H9 (cell line): ENCODE results near the gene DPF3. TPM values are rescaled to one million over a fixed set of nuclear protein-coding genes. Genes with fewer than 3 reads are reported as not detected.

ENCODE experiments used
- DNase-seq: peaks from one replicate; pipeline ENCODE4 v3.0.0-alpha.2; 2017
- H2AFZ ChIP-seq: one replicate; pipeline ENCODE4 v1.6.1; 2013; ENCODE audit warnings: mild to moderate bottlenecking, low read length, control low read depth, moderate library complexity
- H2AK5ac ChIP-seq: 2 replicates; pipeline ENCODE4 v1.6.1; 2013; ENCODE audit warnings: low read length, control low read depth, mixed read lengths; ENCODE audit not compliant: insufficient read length
- H2BK120ac ChIP-seq: one replicate; pipeline ENCODE4 v1.6.1; 2013; ENCODE audit warnings: low read depth, mild to moderate bottlenecking, low read length, control low read depth, inconsistent platforms; ENCODE audit not compliant: poor library complexity, severe bottlenecking
- H2BK12ac ChIP-seq: 2 replicates; pipeline ENCODE4 v1.6.1; 2013; ENCODE audit warnings: low read length, control low read depth, mixed read lengths, low read depth; ENCODE audit not compliant: insufficient read length
- H2BK15ac ChIP-seq: 2 replicates; pipeline ENCODE4 v1.6.1; 2013; ENCODE audit warnings: low read depth, low read length, control low read depth
- H2BK20ac ChIP-seq: one replicate; pipeline ENCODE4 v1.6.1; 2013; ENCODE audit warnings: low read depth, mild to moderate bottlenecking, low read length, control low read depth, inconsistent platforms; ENCODE audit not compliant: poor library complexity, severe bottlenecking
- H2BK5ac ChIP-seq: 2 replicates; pipeline ENCODE4 v1.6.1; 2013; ENCODE audit warnings: low read length, control low read depth, mixed read lengths; ENCODE audit not compliant: insufficient read length
- H3K14ac ChIP-seq: 2 replicates; pipeline ENCODE4 v1.6.1; 2013; ENCODE audit warnings: low read length, control low read depth; ENCODE audit not compliant: insufficient read depth
- H3K18ac ChIP-seq: 2 replicates; pipeline ENCODE4 v1.6.1; 2013; ENCODE audit warnings: low read depth, mild to moderate bottlenecking, mixed read lengths, low read length, control low read depth; ENCODE audit not compliant: insufficient read length
- H3K23ac ChIP-seq: 2 replicates; pipeline ENCODE4 v1.6.1; 2013; ENCODE audit warnings: low read length, control low read depth, mixed read lengths, low read depth; ENCODE audit not compliant: insufficient read length
- H3K23me2 ChIP-seq: 2 replicates; pipeline ENCODE4 v1.6.1; 2013; ENCODE audit warnings: low read depth, mild to moderate bottlenecking, mixed read lengths, low read length, control low read depth; ENCODE audit not compliant: insufficient read length, poor library complexity, severe bottlenecking
- H3K27ac ChIP-seq: 2 replicates; pipeline ENCODE4 v1.5.1; 2013; ENCODE audit warnings: low read length, control low read depth, mixed read lengths, low read depth; ENCODE audit not compliant: insufficient read length
- H3K27me3 ChIP-seq: 2 replicates; pipeline ENCODE4 v1.6.1; 2013; ENCODE audit warnings: low read length, control low read depth, inconsistent platforms; ENCODE audit not compliant: insufficient read depth
- H3K4ac ChIP-seq: 2 replicates; pipeline ENCODE4 v1.6.1; 2013; ENCODE audit warnings: low read depth, mild to moderate bottlenecking, control low read depth, inconsistent platforms, low read length, moderate library complexity
- H3K4me1 ChIP-seq: 2 replicates; pipeline ENCODE4 v1.6.1; 2013; ENCODE audit warnings: low read length, control low read depth, inconsistent platforms; ENCODE audit not compliant: insufficient read depth
- H3K4me2 ChIP-seq: 2 replicates; pipeline ENCODE4 v1.6.1; 2013; ENCODE audit warnings: low read length, control low read depth, mixed read lengths; ENCODE audit not compliant: insufficient read length, insufficient read depth
- H3K56ac ChIP-seq: 2 replicates; pipeline ENCODE4 v1.6.1; 2013; ENCODE audit warnings: low read depth, mild to moderate bottlenecking, mixed read lengths, low read length, control low read depth; ENCODE audit not compliant: insufficient read length
- H3K79me1 ChIP-seq: 2 replicates; pipeline ENCODE4 v1.6.1; 2013; ENCODE audit warnings: low read depth, mild to moderate bottlenecking, moderate library complexity, low read length, control low read depth, inconsistent platforms; ENCODE audit not compliant: insufficient read depth, poor library complexity, severe bottlenecking
- H3K79me2 ChIP-seq: 2 replicates; pipeline ENCODE4 v1.6.1; 2013; ENCODE audit warnings: low read length, control low read depth, inconsistent platforms; ENCODE audit not compliant: insufficient read depth
- H3K9ac ChIP-seq: 2 replicates; pipeline ENCODE4 v1.6.1; 2013; ENCODE audit warnings: low read length, control low read depth, mixed read lengths; ENCODE audit not compliant: insufficient read length; ENCODE audit errors: extremely low read depth
- H3K9me3 ChIP-seq: one replicate; pipeline ENCODE4 v1.6.1; 2013; ENCODE audit warnings: low read depth, low read length, inconsistent platforms; ENCODE audit not compliant: control insufficient read depth
- H3T11ph ChIP-seq: one replicate; pipeline ENCODE4 v1.6.1; 2013; ENCODE audit warnings: mild to moderate bottlenecking, low read length, control low read depth, inconsistent platforms
- H4K20me1 ChIP-seq: one replicate; pipeline ENCODE4 v1.6.1; 2013; ENCODE audit not compliant: control insufficient read depth, insufficient read length, insufficient read depth
- H4K5ac ChIP-seq: 2 replicates; pipeline ENCODE4 v1.6.1; 2013; ENCODE audit warnings: low read depth, mild to moderate bottlenecking, mixed read lengths, low read length, control low read depth; ENCODE audit not compliant: insufficient read length
- H4K8ac ChIP-seq: replicated peaks from 2 replicates; pipeline ENCODE4 v1.6.1; 2013; ENCODE audit warnings: low read length, control low read depth, mixed read lengths, low read depth; ENCODE audit not compliant: insufficient read length
- H4K91ac ChIP-seq: 2 replicates; pipeline ENCODE4 v1.6.1; 2013; ENCODE audit warnings: low read depth, mild to moderate bottlenecking, moderate library complexity, mixed read lengths, low read length, control low read depth; ENCODE audit not compliant: insufficient read length
- H3K27ac Mint-ChIP-seq, 3 experiments: 2 replicates in 2 of 3; 3 replicates in 1 of 3; pipeline ENCODE4 v1.8.0; 2020 to 2021; ENCODE audit warnings: mixed read lengths in 3 of 3, mild to moderate bottlenecking in 1 of 3, moderate library complexity in 1 of 3
- H3K27me3 Mint-ChIP-seq: 2 replicates; pipeline ENCODE4 v1.8.0; 2021; ENCODE audit warnings: low read depth, mild to moderate bottlenecking, moderate library complexity, mixed read lengths
- H3K36me3 Mint-ChIP-seq, 3 experiments: 2 replicates in 2 of 3; 3 replicates in 1 of 3; pipeline ENCODE4 v1.8.0; 2020 to 2021; ENCODE audit warnings: low read depth in 3 of 3, mixed read lengths in 3 of 3; ENCODE audit not compliant: insufficient read depth in 1 of 3
- H3K4me1 Mint-ChIP-seq, 2 experiments: 2 replicates each; pipeline ENCODE4 v1.8.0; 2020; ENCODE audit warnings: mixed read lengths in 2 of 2
- H3K4me3 Mint-ChIP-seq, 2 experiments: 2 replicates in 1 of 2; 3 replicates in 1 of 2; pipeline ENCODE4 v1.8.0; 2020 to 2021; ENCODE audit warnings: mild to moderate bottlenecking in 2 of 2, mixed read lengths in 2 of 2, moderate library complexity in 1 of 2
- H3K9me3 Mint-ChIP-seq, 2 experiments: 2 replicates in 1 of 2; 3 replicates in 1 of 2; pipeline ENCODE4 v1.8.0; 2020; ENCODE audit warnings: mild to moderate bottlenecking in 2 of 2, mixed read lengths in 2 of 2, moderate library complexity in 1 of 2
- CTCF ChIP-seq: fragments of 200-600 bp; sonication (generic); conservative IDR thresholded peaks from 3 replicates; pipeline ENCODE4 v1.8.0; 2021; ENCODE audit warnings: antibody characterized with exemption, mild to moderate bottlenecking
- WGBS: extraction: QIAGEN DNeasy Blood & Tissue Kit; methylation state at CpG from one replicate; pipeline ENCODE4 v1.1.7; 2013; ENCODE audit warnings: missing lambda C conversion rate, low lambda C conversion rate, mixed read lengths; ENCODE audit not compliant: insufficient read length; ENCODE audit errors: extremely low coverage; 5-methylcytosine and 5-hydroxymethylcytosine counted together
- total RNA-seq: library from RNA; stranded (reverse); gene quantifications from 2 replicates; pipeline ENCODE4 v1.2.1, GENCODE V29; 2021

DPF3 gene
- total RNA-seq, 1 experiment from 2014 or later = not detected

GRCh38 chr14:72916174-72916573, 22.3 kb upstream of the DPF3 start:
- H2AFZ ChIP-seq = no peak overlapping the region
- no peak for TF ChIP-seq CTCF
- no peak overlapping the region for H2BK12ac ChIP-seq
- no peak overlapping the region for H3K4me2 ChIP-seq
- DNase-seq = no peak
- H3K23me2 ChIP-seq = no peaks in the 10 kb centered on the region
- Mint-ChIP-seq H3K9me3 (no peaks in the 10 kb centered on the region), H3K27me3 (peaks cover 14% of the 10 kb centered on the region), H3K4me1 (no peaks in the 10 kb centered on the region), H3K36me3 (no peaks in the 10 kb centered on the region), H3K4me3 (no peak overlapping the region), H3K27ac (no peak overlapping the region; a peak in 1 of 7 replicates)
- H3K9ac ChIP-seq = no peak overlapping the region
- H3K79me1 ChIP-seq = no peaks in the 10 kb centered on the region
- H4K20me1 ChIP-seq = no peaks in the 10 kb centered on the region
- H3K4me1 ChIP-seq = no peaks in the 10 kb centered on the region
- H3T11ph ChIP-seq = no peak overlapping the region
- no peak overlapping the region for H3K18ac ChIP-seq
- H3K27me3 ChIP-seq = no peaks in the 10 kb centered on the region
- H2BK15ac ChIP-seq = no peak overlapping the region
- H4K8ac ChIP-seq = no peak overlapping the region
- no peak overlapping the region for H3K4ac ChIP-seq
- H3K14ac ChIP-seq = no peak overlapping the region
- no CpG with 5 or more reads among the region's 6 CpGs for WGBS
- no peak overlapping the region for H3K27ac ChIP-seq
- H2AK5ac ChIP-seq = no peak overlapping the region
- no peak overlapping the region for H3K23ac ChIP-seq
- no peak overlapping the region for H2BK20ac ChIP-seq
- H2BK5ac ChIP-seq = no peak overlapping the region
- H3K56ac ChIP-seq = no peak overlapping the region
- H3K79me2 ChIP-seq = no peaks in the 10 kb centered on the region
- H2BK120ac ChIP-seq = no peak overlapping the region
- H3K9me3 ChIP-seq = no peaks in the 10 kb centered on the region
- H4K91ac ChIP-seq = no peak overlapping the region
- H4K5ac ChIP-seq = no peak overlapping the region
